HepG2 (cell line): Measurements from ENCODE around the gene TMEM141. TPM values are rescaled to one million over a fixed set of nuclear protein-coding genes. Genes with fewer than 3 reads are reported as not detected.

Experiments
- ATAC-seq: fragments of 200-7000 bp; cut with Tn5 transposase; 3 replicates; pipeline ENCODE4 v1.9.1; 2020; ENCODE audit warnings: mild to moderate bottlenecking, moderate library complexity
- BruUV-seq: library from RNA; stranded (reverse); fragments of 400-500 nt; replicated peaks from 2 replicates; lab custom pipeline; 2021; lab: Mats Ljungman, UMichigan
- CTCF ChIA-PET: fragments of 300-600 bp; formaldehyde crosslinking; extraction: SDS; loops from one replicate; lab custom pipeline; 2021; ENCODE audit warnings: low total read pairs, inconsistent platforms, low intra/inter-chr PET ratio; lab: Yijun Ruan, JAX
- POLR2A ChIA-PET: fragments of 350-600 bp; sonication (Branson Sonifier 250); formaldehyde crosslinking; loops from one replicate; lab custom pipeline; 2020; ENCODE audit warnings: antibody characterized with exemption, inconsistent platforms; lab: Yijun Ruan, JAX
- DNase-seq: peaks from one replicate; pipeline ENCODE4 v3.0.0-alpha.2; 2015; ENCODE audit warnings: low spot score
- FAIRE-seq: peaks from 3 replicates; lab custom pipeline; 2011; peaks lifted over from hg19 to GRCh38; lab: Jason Lieb, UNC
- H2AFZ ChIP-seq: one replicate; pipeline ENCODE4 v1.6.1; 2011; ENCODE audit warnings: low read length, inconsistent platforms
- H3K27ac ChIP-seq: fragments of 300-600 bp; 3 replicates; pipeline ENCODE4 v1.8.0; 2011; ENCODE audit warnings: mixed run types, mild to moderate bottlenecking, mixed read lengths, low read length, inconsistent platforms; ENCODE audit not compliant: insufficient read depth; ENCODE audit errors: extremely low read length
- H3K27me3 ChIP-seq, 2 experiments: fragments of 200-600 bp in 1 of 2; 2 replicates in 1 of 2; 3 replicates in 1 of 2; pipeline versions ENCODE4 v1.6.0 to v1.8.0; 2011; ENCODE audit warnings: low read length in 2 of 2, mild to moderate bottlenecking in 2 of 2, moderate library complexity in 2 of 2, inconsistent platforms in 1 of 2; ENCODE audit not compliant: insufficient read depth in 2 of 2, control insufficient read depth in 1 of 2
- H3K36me3 ChIP-seq, 2 experiments: fragments of 200-600 bp in 1 of 2; replicated peaks in 1 of 2; 2 replicates in 1 of 2; 3 replicates in 1 of 2; pipeline versions ENCODE4 v1.5.1 to v1.8.0; 2011; ENCODE audit warnings: low read length in 2 of 2, inconsistent platforms in 1 of 2; ENCODE audit not compliant: insufficient read depth in 2 of 2, control insufficient read depth in 1 of 2
- H3K4me1 ChIP-seq: 2 replicates; pipeline ENCODE4 v1.5.1; 2012; ENCODE audit warnings: low read length, inconsistent platforms; ENCODE audit not compliant: insufficient read depth
- H3K4me2 ChIP-seq: 2 replicates; pipeline ENCODE4 v1.6.0; 2011; ENCODE audit warnings: low read depth, low read length, inconsistent platforms
- H3K4me3 ChIP-seq, 3 experiments: fragments of 200-600 bp in 1 of 3; sonication (generic), shearing (Covaris generic) in 1 of 3; replicated peaks in 1 of 3; 2 replicates each; pipeline ENCODE4 v1.5.1; 2011 to 2016; ENCODE audit warnings: low read length in 3 of 3, inconsistent platforms in 2 of 3, low read depth in 2 of 3, mild to moderate bottlenecking in 2 of 3, control low read depth in 1 of 3, mixed read lengths in 1 of 3; ENCODE audit not compliant: insufficient read depth in 1 of 3
- H3K79me2 ChIP-seq: one replicate; pipeline ENCODE4 v1.6.1; 2011; ENCODE audit warnings: low read length, inconsistent platforms; ENCODE audit not compliant: insufficient read depth
- H3K9ac ChIP-seq: 2 replicates; pipeline ENCODE4 v1.6.0; 2011; ENCODE audit warnings: mild to moderate bottlenecking, low read depth, low read length, inconsistent platforms; ENCODE audit not compliant: insufficient read depth
- H3K9me3 ChIP-seq: 2 replicates; pipeline ENCODE4 v1.5.1; 2012; ENCODE audit warnings: mild to moderate bottlenecking, low read length
- H4K20me1 ChIP-seq: 2 replicates; pipeline ENCODE4 v1.6.0; 2011; ENCODE audit warnings: inconsistent platforms, mild to moderate bottlenecking, low read length, moderate library complexity; ENCODE audit not compliant: insufficient read depth
- AKAP8 ChIP-seq: sonication (generic); formaldehyde crosslinking; IDR thresholded peaks from 2 replicates; pipeline ENCODE4 v1.5.1; 2020; ENCODE audit warnings: mild to moderate bottlenecking, missing genetic modification reagents
- ARNT ChIP-seq: fragments of 450-650 bp; IDR thresholded peaks from 2 replicates; pipeline ENCODE4 v1.6.1; 2017
- DR1 ChIP-seq: sonication (generic); formaldehyde crosslinking; IDR thresholded peaks from 2 replicates; pipeline ENCODE4 v1.8.0; 2021; ENCODE audit warnings: mild to moderate bottlenecking, missing genetic modification reagents, inconsistent platforms
- ELF4 ChIP-seq: sonication (generic); formaldehyde crosslinking; IDR thresholded peaks from 2 replicates; pipeline ENCODE4 v1.5.0; 2020; ENCODE audit warnings: missing genetic modification reagents, mild to moderate bottlenecking, moderate library complexity, borderline replicate concordance
- ISX ChIP-seq: sonication (generic); formaldehyde crosslinking; conservative IDR thresholded peaks from 2 replicates; pipeline ENCODE4 v1.5.0; 2020; ENCODE audit warnings: missing genetic modification reagents
- ZNF180 ChIP-seq: sonication (generic); formaldehyde crosslinking; IDR thresholded peaks from 2 replicates; pipeline ENCODE4 v1.4.0; 2020; ENCODE audit warnings: low read depth, missing genetic modification reagents, borderline replicate concordance
- ZNF317 ChIP-seq: sonication (generic); formaldehyde crosslinking; IDR thresholded peaks from 2 replicates; pipeline ENCODE4 v1.5.0; 2020; ENCODE audit warnings: mild to moderate bottlenecking, missing genetic modification reagents
- ZNF547 ChIP-seq: sonication (generic); formaldehyde crosslinking; IDR thresholded peaks from 2 replicates; pipeline ENCODE4 v1.5.1; 2020; ENCODE audit warnings: mild to moderate bottlenecking, missing genetic modification reagents
- ZNF772 ChIP-seq: sonication (generic); formaldehyde crosslinking; IDR thresholded peaks from 2 replicates; pipeline ENCODE4 v1.5.0; 2020; ENCODE audit warnings: mild to moderate bottlenecking, missing genetic modification reagents
- ZNF788 ChIP-seq: sonication (generic); formaldehyde crosslinking; IDR thresholded peaks from 2 replicates; pipeline ENCODE4 v1.5.0; 2020; ENCODE audit warnings: mild to moderate bottlenecking, missing genetic modification reagents, borderline replicate concordance
- WGBS: methylation state at CpG from one replicate; pipeline ENCODE4 v1.1.6; 2017; ENCODE audit warnings: low lambda C conversion rate; 5-methylcytosine and 5-hydroxymethylcytosine counted together
- in situ Hi-C: cut with HindIII; loops from 2 replicates; pipeline ENCODE4 v1.10.0; 2017; ENCODE audit warnings: low pct_unique_long_range_greater_than_20kb; ENCODE audit not compliant: extremely low pct_ligation_motif_present
- intact Hi-C: fragments of 100-400 bp; cut with micrococcal nuclease; formaldehyde crosslinking; loops from one replicate; pipeline ENCODE4 v1.10.0; 2022; ENCODE audit not compliant: unreplicated experiment
- polyA plus RNA-seq, 8 experiments: library from polyadenylated mRNA; depleted of rRNA in 3 of 8; stranded (reverse) in 7 of 8; unstranded in 1 of 8; fragments of >200 nt; fragmentation: Illumina TruSeq in 4 of 8; extraction: Trizol in 4 of 8; gene quantifications; 2 replicates each; pipeline versions ENCODE4 v1.2.1 to v1.2.3, GENCODE V29; 2011 to 2016; ENCODE audit warnings: low read depth in 4 of 8, missing spikeins in 1 of 8, mixed read lengths in 1 of 8; ENCODE audit not compliant: insufficient read depth in 1 of 8
- total RNA-seq, 5 experiments: library from RNA; depleted of rRNA; stranded (reverse); fragments of >200 nt; fragmentation: Illumina TruSeq; extraction: Trizol; gene quantifications; 2 replicates each; pipeline ENCODE4 v1.2.3, GENCODE V29; 2016; ENCODE audit warnings: low read depth in 1 of 5
- TF ChIP-seq, protein P1 (sequence below): IDR thresholded peaks from 2 replicates; pipeline ENCODE4 v1.6.1; 2016; ENCODE audit warnings: missing compliant biosample characterization, missing genetic modification reagents, borderline replicate concordance
- TF ChIP-seq, protein P2 (sequence below): sonication (generic); formaldehyde crosslinking; IDR thresholded peaks from 2 replicates; pipeline ENCODE4 v1.4.0; 2020; ENCODE audit warnings: mild to moderate bottlenecking, low read depth, missing genetic modification reagents
- TF ChIP-seq, protein P3 (sequence below): sonication (generic); formaldehyde crosslinking; IDR thresholded peaks from 2 replicates; pipeline ENCODE4 v1.5.1; 2020; ENCODE audit warnings: missing genetic modification reagents, mild to moderate bottlenecking, borderline replicate concordance
- TF ChIP-seq, protein P4 (sequence below): sonication (generic); formaldehyde crosslinking; IDR thresholded peaks from 2 replicates; pipeline ENCODE4 v1.5.1; 2020; ENCODE audit warnings: mild to moderate bottlenecking, missing genetic modification reagents, borderline replicate concordance

TMEM141 gene
- total and polyA plus RNA-seq, 2 of the 13 experiments (the other 11 are each of a cell fraction or from before 2014, with no cell fraction given): 81.0 to 202 TPM

DNA sequence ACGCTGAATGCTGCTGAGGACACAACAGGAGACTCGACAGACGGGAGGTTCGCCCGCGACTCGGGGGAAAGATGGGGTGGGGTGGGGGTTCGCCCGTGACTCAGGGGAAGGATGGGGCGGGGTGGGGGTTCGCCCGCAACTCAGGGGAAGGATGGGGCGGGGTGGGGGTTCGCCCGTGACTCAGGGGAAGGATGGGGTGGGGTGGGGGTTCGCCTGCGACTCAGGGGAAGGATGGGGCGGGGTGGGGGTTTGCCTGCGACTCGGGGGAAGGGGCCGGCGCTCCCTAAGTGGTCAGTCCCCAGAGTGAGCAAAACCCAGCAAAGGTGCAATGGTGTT lies 45.0 kb upstream of the TMEM141 start (continued):
- no peak for TF ChIP-seq ARNT
- no peak for TF ChIP-seq ISX
- TF ChIP-seq ZNF772 (CRISPR knock-in tag): no peak
- TF ChIP-seq DR1 (CRISPR knock-in tag): no peak
- no peak for TF ChIP-seq ELF4 (CRISPR knock-in tag)
- TF ChIP-seq, protein P1, sequence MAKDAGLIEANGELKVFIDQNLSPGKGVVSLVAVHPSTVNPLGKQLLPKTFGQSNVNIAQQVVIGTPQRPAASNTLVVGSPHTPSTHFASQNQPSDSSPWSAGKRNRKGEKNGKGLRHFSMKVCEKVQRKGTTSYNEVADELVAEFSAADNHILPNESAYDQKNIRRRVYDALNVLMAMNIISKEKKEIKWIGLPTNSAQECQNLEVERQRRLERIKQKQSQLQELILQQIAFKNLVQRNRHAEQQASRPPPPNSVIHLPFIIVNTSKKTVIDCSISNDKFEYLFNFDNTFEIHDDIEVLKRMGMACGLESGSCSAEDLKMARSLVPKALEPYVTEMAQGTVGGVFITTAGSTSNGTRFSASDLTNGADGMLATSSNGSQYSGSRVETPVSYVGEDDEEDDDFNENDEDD (CRISPR knock-in tag): no peak
- no peak for TF ChIP-seq ZNF788 (CRISPR knock-in tag)
- TF ChIP-seq ZNF317: no peak

DNA sequence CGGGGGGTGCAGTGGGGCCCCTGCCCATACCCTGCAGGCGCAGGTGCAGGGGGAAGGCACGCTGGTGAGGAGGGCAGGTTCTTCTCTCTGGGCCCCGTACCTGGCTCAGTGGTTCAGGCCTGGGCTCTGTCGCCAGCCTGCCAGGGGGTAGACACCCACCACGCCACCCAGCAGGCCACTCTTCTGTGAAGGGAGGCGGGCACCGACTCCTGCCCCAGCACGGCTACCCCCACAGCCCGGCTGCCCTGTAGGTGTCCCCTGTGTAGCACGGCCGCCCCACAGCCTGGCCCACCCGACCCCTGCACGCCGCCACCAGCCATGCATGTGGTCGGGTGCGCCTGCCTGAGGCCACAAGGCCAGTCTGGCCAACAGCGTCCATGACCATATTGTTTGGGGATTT lies 44.5 kb upstream of the TMEM141 start:
- intact Hi-C loops: no loop called here
- Histone ChIP-seq H4K20me1 (no peaks in the 10 kb centered on the region), H3K4me1 (peaks cover 12% of the 10 kb centered on the region), H3K9me3 (peaks cover 6% of the 10 kb centered on the region), H3K9ac (no peak overlapping the region), H3K4me2 (no peak overlapping the region), H2AFZ (no peak overlapping the region), H3K27me3 (peaks cover 28 to 71% of the 10 kb centered on the region in 2 experiments), H3K4me3 (no peak overlapping the region), H3K27ac (no peak overlapping the region), H3K36me3 (no peaks in the 10 kb centered on the region), H3K79me2 (no peaks in the 10 kb centered on the region)
- BruUV-seq: no TSS peak
- WGBS: no CpG with 5 or more reads among the region's 18 CpGs
- no peak for DNase-seq
- no peak for ATAC-seq
- in situ Hi-C loops: no loop called here
- ChIA-PET POLR2A (no interaction called here), CTCF (no interaction called here)
- no peak for FAIRE-seq
- TF ChIP-seq, protein P2, sequence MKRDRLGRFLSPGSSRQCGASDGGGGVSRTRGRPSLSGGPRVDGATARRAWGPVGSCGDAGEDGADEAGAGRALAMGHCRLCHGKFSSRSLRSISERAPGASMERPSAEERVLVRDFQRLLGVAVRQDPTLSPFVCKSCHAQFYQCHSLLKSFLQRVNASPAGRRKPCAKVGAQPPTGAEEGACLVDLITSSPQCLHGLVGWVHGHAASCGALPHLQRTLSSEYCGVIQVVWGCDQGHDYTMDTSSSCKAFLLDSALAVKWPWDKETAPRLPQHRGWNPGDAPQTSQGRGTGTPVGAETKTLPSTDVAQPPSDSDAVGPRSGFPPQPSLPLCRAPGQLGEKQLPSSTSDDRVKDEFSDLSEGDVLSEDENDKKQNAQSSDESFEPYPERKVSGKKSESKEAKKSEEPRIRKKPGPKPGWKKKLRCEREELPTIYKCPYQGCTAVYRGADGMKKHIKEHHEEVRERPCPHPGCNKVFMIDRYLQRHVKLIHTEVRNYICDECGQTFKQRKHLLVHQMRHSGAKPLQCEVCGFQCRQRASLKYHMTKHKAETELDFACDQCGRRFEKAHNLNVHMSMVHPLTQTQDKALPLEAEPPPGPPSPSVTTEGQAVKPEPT (CRISPR knock-in tag): no peak
- TF ChIP-seq ZNF180 (CRISPR knock-in tag): no peak
- TF ChIP-seq, protein P3, sequence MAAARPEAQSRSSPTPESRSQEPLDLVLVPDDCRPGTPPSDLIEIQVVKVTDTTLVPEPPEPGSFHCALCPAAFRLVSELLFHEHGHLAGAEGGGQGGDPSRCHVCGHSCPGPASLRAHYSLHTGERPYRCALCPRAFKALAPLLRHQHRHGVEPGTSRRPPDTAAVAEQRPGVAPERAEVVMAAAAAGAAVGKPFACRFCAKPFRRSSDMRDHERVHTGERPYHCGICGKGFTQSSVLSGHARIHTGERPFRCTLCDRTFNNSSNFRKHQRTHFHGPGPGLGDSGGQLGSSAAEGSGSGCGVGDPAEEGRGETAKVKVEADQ (CRISPR knock-in tag): no peak
- TF ChIP-seq, protein P4, sequence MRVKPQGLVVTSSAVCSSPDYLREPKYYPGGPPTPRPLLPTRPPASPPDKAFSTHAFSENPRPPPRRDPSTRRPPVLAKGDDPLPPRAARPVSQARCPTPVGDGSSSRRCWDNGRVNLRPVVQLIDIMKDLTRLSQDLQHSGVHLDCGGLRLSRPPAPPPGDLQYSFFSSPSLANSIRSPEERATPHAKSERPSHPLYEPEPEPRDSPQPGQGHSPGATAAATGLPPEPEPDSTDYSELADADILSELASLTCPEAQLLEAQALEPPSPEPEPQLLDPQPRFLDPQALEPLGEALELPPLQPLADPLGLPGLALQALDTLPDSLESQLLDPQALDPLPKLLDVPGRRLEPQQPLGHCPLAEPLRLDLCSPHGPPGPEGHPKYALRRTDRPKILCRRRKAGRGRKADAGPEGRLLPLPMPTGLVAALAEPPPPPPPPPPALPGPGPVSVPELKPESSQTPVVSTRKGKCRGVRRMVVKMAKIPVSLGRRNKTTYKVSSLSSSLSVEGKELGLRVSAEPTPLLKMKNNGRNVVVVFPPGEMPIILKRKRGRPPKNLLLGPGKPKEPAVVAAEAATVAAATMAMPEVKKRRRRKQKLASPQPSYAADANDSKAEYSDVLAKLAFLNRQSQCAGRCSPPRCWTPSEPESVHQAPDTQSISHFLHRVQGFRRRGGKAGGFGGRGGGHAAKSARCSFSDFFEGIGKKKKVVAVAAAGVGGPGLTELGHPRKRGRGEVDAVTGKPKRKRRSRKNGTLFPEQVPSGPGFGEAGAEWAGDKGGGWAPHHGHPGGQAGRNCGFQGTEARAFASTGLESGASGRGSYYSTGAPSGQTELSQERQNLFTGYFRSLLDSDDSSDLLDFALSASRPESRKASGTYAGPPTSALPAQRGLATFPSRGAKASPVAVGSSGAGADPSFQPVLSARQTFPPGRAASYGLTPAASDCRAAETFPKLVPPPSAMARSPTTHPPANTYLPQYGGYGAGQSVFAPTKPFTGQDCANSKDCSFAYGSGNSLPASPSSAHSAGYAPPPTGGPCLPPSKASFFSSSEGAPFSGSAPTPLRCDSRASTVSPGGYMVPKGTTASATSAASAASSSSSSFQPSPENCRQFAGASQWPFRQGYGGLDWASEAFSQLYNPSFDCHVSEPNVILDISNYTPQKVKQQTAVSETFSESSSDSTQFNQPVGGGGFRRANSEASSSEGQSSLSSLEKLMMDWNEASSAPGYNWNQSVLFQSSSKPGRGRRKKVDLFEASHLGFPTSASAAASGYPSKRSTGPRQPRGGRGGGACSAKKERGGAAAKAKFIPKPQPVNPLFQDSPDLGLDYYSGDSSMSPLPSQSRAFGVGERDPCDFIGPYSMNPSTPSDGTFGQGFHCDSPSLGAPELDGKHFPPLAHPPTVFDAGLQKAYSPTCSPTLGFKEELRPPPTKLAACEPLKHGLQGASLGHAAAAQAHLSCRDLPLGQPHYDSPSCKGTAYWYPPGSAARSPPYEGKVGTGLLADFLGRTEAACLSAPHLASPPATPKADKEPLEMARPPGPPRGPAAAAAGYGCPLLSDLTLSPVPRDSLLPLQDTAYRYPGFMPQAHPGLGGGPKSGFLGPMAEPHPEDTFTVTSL: no peak
- TF ChIP-seq ZNF547 (CRISPR knock-in tag): no peak
- TF ChIP-seq AKAP8 (CRISPR knock-in tag): no peak
